Measurements from ENCODE around the gene HIVEP1.

- TF ChIP-seq POLR2A (IDR thresholded peaks at IDR 0.05): no peak
- TF ChIP-seq, protein P1, sequence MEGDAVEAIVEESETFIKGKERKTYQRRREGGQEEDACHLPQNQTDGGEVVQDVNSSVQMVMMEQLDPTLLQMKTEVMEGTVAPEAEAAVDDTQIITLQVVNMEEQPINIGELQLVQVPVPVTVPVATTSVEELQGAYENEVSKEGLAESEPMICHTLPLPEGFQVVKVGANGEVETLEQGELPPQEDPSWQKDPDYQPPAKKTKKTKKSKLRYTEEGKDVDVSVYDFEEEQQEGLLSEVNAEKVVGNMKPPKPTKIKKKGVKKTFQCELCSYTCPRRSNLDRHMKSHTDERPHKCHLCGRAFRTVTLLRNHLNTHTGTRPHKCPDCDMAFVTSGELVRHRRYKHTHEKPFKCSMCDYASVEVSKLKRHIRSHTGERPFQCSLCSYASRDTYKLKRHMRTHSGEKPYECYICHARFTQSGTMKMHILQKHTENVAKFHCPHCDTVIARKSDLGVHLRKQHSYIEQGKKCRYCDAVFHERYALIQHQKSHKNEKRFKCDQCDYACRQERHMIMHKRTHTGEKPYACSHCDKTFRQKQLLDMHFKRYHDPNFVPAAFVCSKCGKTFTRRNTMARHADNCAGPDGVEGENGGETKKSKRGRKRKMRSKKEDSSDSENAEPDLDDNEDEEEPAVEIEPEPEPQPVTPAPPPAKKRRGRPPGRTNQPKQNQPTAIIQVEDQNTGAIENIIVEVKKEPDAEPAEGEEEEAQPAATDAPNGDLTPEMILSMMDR (IDR thresholded peaks at IDR 0.05): no peak
Measured at GRCh38 chr6:12032783-12033573, 20.9 kb downstream of the HIVEP1 start.

Measured in right lobe of liver (tissue), 4 donors.